Esophagus muscularis mucosa (tissue), 3 donors: Measurements from ENCODE around the gene C19orf47.

Experiments used
- CTCF ChIP-seq, 3 experiments: fragments of 200-600 bp in 2 of 3; fragments of 450-650 bp in 1 of 3; sonication (generic) in 2 of 3; IDR thresholded peaks; one replicate each; pipeline ENCODE4 v1.5.1; 2017 to 2019; ENCODE audit warnings: antibody characterized with exemption in 3 of 3, mild to moderate bottlenecking in 2 of 3, moderate library complexity in 1 of 3
- POLR2A ChIP-seq: fragments of 450-650 bp; IDR thresholded peaks from one replicate; pipeline ENCODE4 v1.6.1; 2017; ENCODE audit warnings: antibody characterized with exemption, moderate library complexity, mild to moderate bottlenecking, low read depth

- TF ChIP-seq CTCF (IDR thresholded peaks at IDR 0.05) (no peak), POLR2A (no peak)
These were observed 26.5 kb downstream of the C19orf47 start for GRCh38 chr19:40321566-40322270.
